Heart right ventricle (tissue), 16 donors: ENCODE data around the gene SEC11A. TPM values are rescaled to one million over a fixed set of nuclear protein-coding genes. Genes with fewer than 3 reads are reported as not detected.
A peak's percentile ranks its signal among the peaks of the same experiment; 100 is the strongest.

ENCODE experiments used
- ATAC-seq, 8 donors: fragments of 200-7000 bp; cut with Tn5 transposase; one replicate each; pipeline ENCODE4 v1.9.1; 2020; ENCODE audit warnings: mild to moderate bottlenecking in 8 of 8, moderate library complexity in 8 of 8, moderate number of reproducible peaks in 1 of 8
- DNase-seq, 2 donors: peaks; one replicate each; pipeline ENCODE4 v3.0.0-alpha.2; 2020
- H3K27ac ChIP-seq, 10 donors: fragments of 200-600 bp; sonication (generic) in 2 of 10; one replicate each; pipeline versions ENCODE4 v1.5.0 to v1.8.0; 2020 to 2022; ENCODE audit warnings: mild to moderate bottlenecking in 3 of 10
- H3K27me3 ChIP-seq, 7 donors: fragments of 200-600 bp; one replicate each; pipeline ENCODE4 v1.8.0; 2021 to 2022; ENCODE audit warnings: mild to moderate bottlenecking in 2 of 7
- H3K36me3 ChIP-seq, 9 donors: fragments of 200-600 bp; sonication (generic) in 1 of 9; one replicate each; pipeline versions ENCODE4 v1.5.0 to v1.8.0; 2020 to 2022; ENCODE audit warnings: mild to moderate bottlenecking in 2 of 9
- H3K4me1 ChIP-seq, 9 donors: fragments of 200-600 bp; sonication (generic) in 1 of 9; one replicate each; pipeline versions ENCODE4 v1.5.0 to v1.8.0; 2020 to 2022; ENCODE audit warnings: mild to moderate bottlenecking in 4 of 9
- H3K4me3 ChIP-seq, 10 donors: fragments of 200-600 bp; sonication (generic) in 2 of 10; one replicate each; pipeline versions ENCODE4 v1.5.0 to v1.8.0; 2020 to 2022; ENCODE audit warnings: mild to moderate bottlenecking in 7 of 10, moderate library complexity in 2 of 10
- H3K9me3 ChIP-seq, 11 donors: fragments of 200-600 bp in 10 of 11; sonication (generic) in 2 of 11; one replicate each; pipeline versions ENCODE4 v1.5.0 to v1.8.0; 2013 to 2022; ENCODE audit warnings: mild to moderate bottlenecking in 2 of 11, control low read depth in 1 of 11, moderate library complexity in 1 of 11
- WGBS, 2 donors: extraction: QIAGEN DNeasy Blood & Tissue Kit; methylation state at CpG; one replicate each; pipeline ENCODE4 v1.1.7; 2013; ENCODE audit warnings: inconsistent platforms in 1 of 2; 5-methylcytosine and 5-hydroxymethylcytosine counted together
- intact Hi-C, 10 donors: fragments of 100-400 bp; cut with DNase I; formaldehyde crosslinking; loops; one replicate each; pipeline versions ENCODE4 v1.11.1 to v1.14.2; 2022
- polyA plus RNA-seq, 2 donors: library from polyadenylated mRNA; stranded (reverse); fragments of 200-250 nt; gene quantifications; one replicate each; pipeline ENCODE4 v1.2.3, GENCODE V29; 2013
- total RNA-seq, 10 donors: library from RNA; stranded (reverse); fragmentation: NEBNext Ultra II Directional in 3 of 10; extraction: Animal tissue kit (Norgen Biotek cat#: 25700) in 3 of 10; gene quantifications; one replicate each; pipeline versions ENCODE4 v1.2.1 to v1.2.4, GENCODE V29; 2021 to 2023
- TF ChIP-seq, protein P1 (sequence below), 9 donors: fragments of 200-600 bp; sonication (generic) in 2 of 9; IDR thresholded peaks; one replicate each; pipeline versions ENCODE4 v1.5.0 to v1.8.0; 2021 to 2022; ENCODE audit warnings: antibody characterized with exemption in 9 of 9, mild to moderate bottlenecking in 5 of 9, moderate library complexity in 1 of 9
- donor health status: Arrhythmogenic right ventricular cardiomyopathy.
- donor health status: ischemic (EF 13 %, LVEDD 7.1; RV severe dilation, severe dysfunction).
- donor health status: healthy with polysubstance abuse.
- donor health status: DM: no; HTN: yes; CAD: no.
- donor health status: DM: no; HTN: no; CAD: no.
- donor health status: ischemic (EF 25% LVEDD 6.9; RV normal size, moderate dysfunction).
- donor health status: ischemic (EF 25% LVEDD 5.7; RV mildly dilated, moderate dysfunction).
- donor health status: healthy.
- donor health status: DM: yes; HTN: yes; CAD: no.
- donor health status: Ischemic cardiomyopathy.
- donor health status: ischemic (EF 35%, LVEDD 5.7; RV mildly dilated, moderate dysfunction).
- donor health status: nonischemic (EF 11% LVEDD 7.7; RV severe dilation, severe dysfunction).
- donor health status: DM: yes; HTN: yes; CAD: no.
- donor health status: PGD.
- donor health status: ischemic (EF 29% LVEDD 5.4; RV normal size, mild dysfunction).
- donor health status: nonischemic (EF 23%, LVEDD 6.1; RV moderate dilation, normal function).

Gene SEC11A
- total and polyA plus RNA-seq, 12 donors, result 65.9 to 123 (median 78.6) TPM

DNA sequence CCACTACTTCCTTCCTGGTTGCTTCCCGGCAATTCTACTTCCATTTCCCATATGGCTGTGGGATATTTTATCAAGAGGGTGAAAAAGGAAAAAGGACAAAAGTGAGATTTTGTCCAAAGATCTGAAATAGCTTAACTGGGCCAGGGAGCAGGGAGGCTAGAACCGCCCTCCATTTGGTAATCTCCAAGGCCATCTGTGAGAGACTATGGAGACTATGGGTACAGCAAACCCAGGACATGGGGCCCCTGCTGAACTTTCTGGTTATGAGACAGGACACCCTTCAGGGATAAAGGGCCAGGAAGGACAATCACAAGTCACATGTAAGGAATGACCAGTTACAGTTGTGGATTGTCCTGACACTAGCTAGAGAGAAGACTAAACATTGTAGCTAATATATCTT is 90.8 kb downstream of the SEC11A start:
- ATAC-seq, result no peak

DNA sequence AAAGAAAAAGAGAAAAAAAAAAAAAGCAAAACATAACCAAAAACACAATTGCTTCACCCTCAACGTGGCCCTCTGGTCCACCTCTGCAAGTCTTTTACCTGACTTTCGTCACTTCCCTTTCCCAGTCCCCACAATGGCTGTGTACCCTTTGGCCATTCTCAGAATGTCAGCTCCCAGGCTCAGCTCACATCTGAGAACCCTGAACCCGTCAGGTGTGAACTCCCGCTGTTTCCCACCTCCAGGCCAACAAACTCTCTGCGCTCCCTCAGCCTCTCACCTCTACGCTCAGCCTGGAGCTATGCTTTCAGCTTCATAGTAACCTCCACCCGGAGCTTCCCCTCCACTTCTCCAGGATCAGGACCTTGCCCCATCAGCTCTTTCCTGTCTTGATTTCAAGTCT is 91.6 kb downstream of the SEC11A start:
- TF ChIP-seq, protein P1, sequence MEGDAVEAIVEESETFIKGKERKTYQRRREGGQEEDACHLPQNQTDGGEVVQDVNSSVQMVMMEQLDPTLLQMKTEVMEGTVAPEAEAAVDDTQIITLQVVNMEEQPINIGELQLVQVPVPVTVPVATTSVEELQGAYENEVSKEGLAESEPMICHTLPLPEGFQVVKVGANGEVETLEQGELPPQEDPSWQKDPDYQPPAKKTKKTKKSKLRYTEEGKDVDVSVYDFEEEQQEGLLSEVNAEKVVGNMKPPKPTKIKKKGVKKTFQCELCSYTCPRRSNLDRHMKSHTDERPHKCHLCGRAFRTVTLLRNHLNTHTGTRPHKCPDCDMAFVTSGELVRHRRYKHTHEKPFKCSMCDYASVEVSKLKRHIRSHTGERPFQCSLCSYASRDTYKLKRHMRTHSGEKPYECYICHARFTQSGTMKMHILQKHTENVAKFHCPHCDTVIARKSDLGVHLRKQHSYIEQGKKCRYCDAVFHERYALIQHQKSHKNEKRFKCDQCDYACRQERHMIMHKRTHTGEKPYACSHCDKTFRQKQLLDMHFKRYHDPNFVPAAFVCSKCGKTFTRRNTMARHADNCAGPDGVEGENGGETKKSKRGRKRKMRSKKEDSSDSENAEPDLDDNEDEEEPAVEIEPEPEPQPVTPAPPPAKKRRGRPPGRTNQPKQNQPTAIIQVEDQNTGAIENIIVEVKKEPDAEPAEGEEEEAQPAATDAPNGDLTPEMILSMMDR (IDR thresholded peaks at IDR 0.05), result no peak
- Histone ChIP-seq H3K9me3 (peaks cover 0 to 29% (median 13%) of the 10 kb centered on the region in 11 donors), H3K36me3 (peaks cover 0 to 39% (median 17%) of the 10 kb centered on the region in 9 donors), H3K4me1 (no peaks in the 10 kb centered on the region), H3K27ac (peak overlapping the region in 2 of 10 donors; percentile 9 to 10), H3K27me3 (no peaks in the 10 kb centered on the region), H3K4me3 (no peak overlapping the region)
- intact Hi-C loops, result no loop called here
- 87 to 92% methylated on average over 7 of the region's 7 CpGs for WGBS, 2 donors
- DNase-seq, result no peak
- no peak for ATAC-seq

More for the DNA sequence above, 90.8 kb downstream of the SEC11A start:
- peaks cover 0 to 39% (median 17%) of the 10 kb centered on the region in 9 donors for H3K36me3 ChIP-seq
- peaks cover 0 to 26% (median 13%) of the 10 kb centered on the region in 11 donors for H3K9me3 ChIP-seq
- intact Hi-C loops, result no loop called here
- peak overlapping the region in 2 of 10 donors; percentile 10 to 40 for H3K27ac ChIP-seq
- peaks cover 0 to 2% (median under 1%) of the 10 kb centered on the region in 9 donors for H3K4me1 ChIP-seq
- no peak for DNase-seq
- 75 to 81% methylated on average over 2 of the region's 2 CpGs for WGBS, 2 donors
- TF ChIP-seq, protein P1 (IDR thresholded peaks at IDR 0.05), result no peak
- no peak overlapping the region for H3K4me3 ChIP-seq
- H3K27me3 ChIP-seq, result no peaks in the 10 kb centered on the region

DNA sequence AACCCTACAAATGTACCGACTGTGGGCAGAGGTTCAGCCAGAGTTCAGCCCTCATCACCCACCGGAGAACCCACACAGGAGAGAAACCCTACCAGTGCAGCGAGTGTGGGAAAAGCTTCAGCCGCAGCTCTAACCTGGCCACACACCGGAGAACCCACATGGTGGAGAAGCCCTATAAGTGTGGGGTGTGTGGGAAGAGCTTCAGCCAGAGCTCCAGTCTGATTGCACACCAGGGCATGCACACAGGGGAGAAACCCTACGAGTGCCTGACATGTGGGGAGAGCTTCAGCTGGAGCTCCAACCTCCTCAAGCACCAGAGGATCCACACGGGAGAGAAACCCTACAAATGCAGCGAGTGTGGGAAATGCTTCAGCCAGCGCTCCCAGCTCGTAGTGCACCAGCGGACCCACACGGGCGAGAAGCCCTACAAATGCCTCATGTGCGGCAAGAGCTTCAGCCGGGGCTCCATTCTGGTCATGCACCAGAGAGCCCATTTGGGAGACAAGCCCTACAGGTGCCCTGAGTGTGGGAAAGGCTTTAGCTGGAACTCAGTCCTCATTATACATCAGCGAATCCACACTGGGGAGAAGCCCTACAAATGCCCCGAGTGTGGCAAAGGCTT is 94.5 kb downstream of the SEC11A start:
- ATAC-seq, result no peak
- no peaks in the 10 kb centered on the region for H3K27me3 ChIP-seq
- H3K4me1 ChIP-seq, result peaks cover 0 to 18% (median 4%) of the 10 kb centered on the region in 9 donors
- DNase-seq, result no peak
- TF ChIP-seq, protein P1 (IDR thresholded peaks at IDR 0.05), result no peak
- H3K36me3 ChIP-seq, result peaks cover 0 to 37% (median 17%) of the 10 kb centered on the region in 9 donors
- intact Hi-C loops, result no loop called here
- H3K9me3 ChIP-seq, result peaks cover 0 to 29% (median 13%) of the 10 kb centered on the region in 11 donors
- WGBS, 2 donors, result 98 to 99% methylated on average over 17 of the region's 17 CpGs
- H3K27ac ChIP-seq, result no peak overlapping the region
- H3K4me3 ChIP-seq, result no peak overlapping the region

DNA sequence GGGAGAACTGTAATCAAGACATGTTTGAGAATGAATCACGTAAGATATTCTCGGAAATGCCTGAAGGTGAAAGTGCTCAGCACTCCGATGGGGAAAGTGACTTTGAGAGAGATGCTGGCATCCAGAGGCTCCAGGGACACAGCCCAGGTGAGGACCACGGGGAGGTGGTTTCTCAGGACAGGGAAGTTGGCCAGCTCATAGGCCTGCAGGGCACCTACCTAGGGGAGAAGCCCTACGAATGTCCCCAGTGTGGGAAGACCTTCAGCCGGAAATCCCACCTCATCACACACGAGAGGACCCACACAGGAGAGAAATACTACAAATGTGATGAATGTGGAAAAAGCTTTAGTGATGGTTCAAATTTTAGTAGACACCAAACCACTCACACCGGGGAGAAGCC is 95.3 kb downstream of the SEC11A start:
- TF ChIP-seq, protein P1 (IDR thresholded peaks at IDR 0.05), result no peak
- WGBS, 2 donors, result 97% methylated on average over 8 of the region's 8 CpGs
- Histone ChIP-seq H3K27ac (no peak overlapping the region), H3K4me1 (peaks cover 0 to 26% (median 4%) of the 10 kb centered on the region in 9 donors), H3K27me3 (no peaks in the 10 kb centered on the region), H3K36me3 (peaks cover 0 to 35% (median 17%) of the 10 kb centered on the region in 9 donors), H3K9me3 (peaks cover 0 to 29% (median 13%) of the 10 kb centered on the region in 11 donors), H3K4me3 (no peak overlapping the region)
- ATAC-seq (no peak), DNase-seq (no peak)
- intact Hi-C loops, result no loop called here

Other genes starting within 250 kb of the SEC11A start
- gene ZSCAN2, start 115.1 kb downstream of the SEC11A start, total RNA-seq, result 1 to 10 TPM; 3.7 to 8.1 (median 5.9) TPM
- 1 to 10 TPM; 4.1 to 4.2 TPM for gene ZSCAN2, start 115.1 kb downstream of the SEC11A start, polyA plus RNA-seq
- 10 to 100 TPM; 10.4 to 16.0 (median 13.9) TPM for gene WDR73, start 61.9 kb downstream of the SEC11A start, total RNA-seq
- gene WDR73, start 61.9 kb downstream of the SEC11A start, polyA plus RNA-seq, result 10 to 100 TPM; 16.7 to 18.4 TPM
- 1 to 10 TPM in 9 of 10 donors, under 1 TPM in 1; 0.96 to 6.6 (median 2.1) TPM for gene NMB, start 57.9 kb downstream of the SEC11A start, total RNA-seq
- 1 to 10 TPM; 2.3 to 8.0 TPM for gene NMB, start 57.9 kb downstream of the SEC11A start, polyA plus RNA-seq
- 10 to 100 TPM; 17.1 to 26.9 (median 20.8) TPM for gene ZNF592, start 32.5 kb upstream of the SEC11A start, total RNA-seq
- gene ZNF592, start 32.5 kb upstream of the SEC11A start, polyA plus RNA-seq, result 1 to 10 TPM; 8.2 to 8.7 TPM
- 100 to 1,000 TPM; 112 to 268 (median 191) TPM for gene ALPK3, start 101.2 kb upstream of the SEC11A start, total RNA-seq
- 100 to 1,000 TPM in 1 of 2 donors, 10 to 100 TPM in 1; 35.1 to 110 TPM for gene ALPK3, start 101.2 kb upstream of the SEC11A start, polyA plus RNA-seq
- 1 to 10 TPM in 8 of 10 donors, under 1 TPM in 2; 0.26 to 2.2 (median 1.6) TPM for gene SLC28A1, start 168.5 kb upstream of the SEC11A start, total RNA-seq
- gene SLC28A1, start 168.5 kb upstream of the SEC11A start, polyA plus RNA-seq, result 1 to 10 TPM in 1 of 2 donors, under 1 TPM in 1; 0.07 to 1.3 TPM